Kidney epithelial cell (primary cell): ENCODE results near the gene VWA5A. TPM values are rescaled to one million over a fixed set of nuclear protein-coding genes. Genes with fewer than 3 reads are reported as not detected.
A peak's percentile ranks its signal among the peaks of the same experiment; 100 is the strongest.

ENCODE experiments used
- DNase-seq: peaks from one replicate; pipeline ENCODE4 v3.0.0-alpha.2; 2010; ENCODE audit warnings: low read depth
- H3K27me3 ChIP-seq: 2 replicates; pipeline ENCODE4 v1.6.0; 2011; ENCODE audit warnings: low read length; ENCODE audit not compliant: control insufficient read depth, insufficient read depth
- H3K36me3 ChIP-seq: 2 replicates; pipeline ENCODE4 v1.5.1; 2011; ENCODE audit warnings: low read length; ENCODE audit not compliant: control insufficient read depth, insufficient read depth
- H3K4me3 ChIP-seq: 2 replicates; pipeline ENCODE4 v1.5.1; 2011; ENCODE audit warnings: low read depth, mild to moderate bottlenecking, control low read depth, low read length
- total RNA-seq: library from RNA; depleted of rRNA; stranded (reverse); fragments of >200 nt; gene quantifications from 2 replicates; pipeline ENCODE4 v1.2.3, GENCODE V29; 2015
- TF ChIP-seq, protein P1 (sequence below): IDR thresholded peaks from 2 replicates; pipeline ENCODE4 v1.5.1; 2011; ENCODE audit warnings: mild to moderate bottlenecking, moderate library complexity, low read length, control low read depth, inconsistent platforms; ENCODE audit not compliant: insufficient read depth, poor library complexity, severe bottlenecking

VWA5A gene
- total RNA-seq, 1 donor from 2014 or later: 33.4 TPM

GRCh38 chr11:124072147-124072546, 43.1 kb upstream of the VWA5A start:
- Histone ChIP-seq H3K27me3 (no peaks in the 10 kb centered on the region), H3K4me3 (no peak overlapping the region), H3K36me3 (no peaks in the 10 kb centered on the region)
- TF ChIP-seq, protein P1, sequence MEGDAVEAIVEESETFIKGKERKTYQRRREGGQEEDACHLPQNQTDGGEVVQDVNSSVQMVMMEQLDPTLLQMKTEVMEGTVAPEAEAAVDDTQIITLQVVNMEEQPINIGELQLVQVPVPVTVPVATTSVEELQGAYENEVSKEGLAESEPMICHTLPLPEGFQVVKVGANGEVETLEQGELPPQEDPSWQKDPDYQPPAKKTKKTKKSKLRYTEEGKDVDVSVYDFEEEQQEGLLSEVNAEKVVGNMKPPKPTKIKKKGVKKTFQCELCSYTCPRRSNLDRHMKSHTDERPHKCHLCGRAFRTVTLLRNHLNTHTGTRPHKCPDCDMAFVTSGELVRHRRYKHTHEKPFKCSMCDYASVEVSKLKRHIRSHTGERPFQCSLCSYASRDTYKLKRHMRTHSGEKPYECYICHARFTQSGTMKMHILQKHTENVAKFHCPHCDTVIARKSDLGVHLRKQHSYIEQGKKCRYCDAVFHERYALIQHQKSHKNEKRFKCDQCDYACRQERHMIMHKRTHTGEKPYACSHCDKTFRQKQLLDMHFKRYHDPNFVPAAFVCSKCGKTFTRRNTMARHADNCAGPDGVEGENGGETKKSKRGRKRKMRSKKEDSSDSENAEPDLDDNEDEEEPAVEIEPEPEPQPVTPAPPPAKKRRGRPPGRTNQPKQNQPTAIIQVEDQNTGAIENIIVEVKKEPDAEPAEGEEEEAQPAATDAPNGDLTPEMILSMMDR: no peak
- DNase-seq: no peak

- Histone ChIP-seq H3K27me3 (no peaks in the 10 kb centered on the region), H3K36me3 (no peaks in the 10 kb centered on the region), H3K4me3 (no peak overlapping the region)
- TF ChIP-seq, protein P1: no peak
- DNase-seq: no peak
Measured at GRCh38 chr11:124074554-124074953, 40.7 kb upstream of the VWA5A start.

GRCh38 chr11:124075492-124075840, 39.8 kb upstream of the VWA5A start:
- TF ChIP-seq, protein P1: no peak
- Histone ChIP-seq H3K4me3 (no peak overlapping the region), H3K36me3 (no peaks in the 10 kb centered on the region), H3K27me3 (no peaks in the 10 kb centered on the region)
- DNase-seq: no peak

GRCh38 chr11:124075841-124076651, 39.2 kb upstream of the VWA5A start:
- Histone ChIP-seq H3K36me3 (no peaks in the 10 kb centered on the region), H3K27me3 (no peaks in the 10 kb centered on the region), H3K4me3 (peak overlapping the region; percentile 46)
- TF ChIP-seq, protein P1: no peak
- no peak for DNase-seq

DNA sequence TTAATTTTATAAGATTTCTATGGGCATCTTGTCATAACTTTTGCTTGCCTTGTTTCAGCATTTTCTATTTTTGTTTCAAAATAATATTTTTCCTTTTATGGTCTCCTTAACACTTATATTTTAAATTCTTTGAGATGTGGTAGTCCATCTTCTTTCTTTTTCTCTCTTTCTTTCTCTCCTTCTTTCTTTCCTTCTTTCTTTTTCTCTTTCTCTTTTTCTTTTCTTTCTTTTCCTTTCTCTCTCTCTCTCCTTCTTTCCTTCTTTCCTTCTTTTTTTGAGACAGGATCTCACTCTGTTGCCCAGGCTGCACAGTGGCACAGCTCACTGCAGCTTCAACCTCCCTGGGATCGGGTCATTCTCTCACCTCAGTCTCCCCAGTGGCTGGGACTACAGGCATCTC, 38.0 kb upstream of the VWA5A start:
- TF ChIP-seq, protein P1: no peak
- no peaks in the 10 kb centered on the region for H3K27me3 ChIP-seq
- DNase-seq: no peak
- H3K4me3 ChIP-seq: no peak overlapping the region
- H3K36me3 ChIP-seq: no peaks in the 10 kb centered on the region

GRCh38 chr11:124078591-124078990, 36.7 kb upstream of the VWA5A start:
- DNase-seq: no peak
- TF ChIP-seq, protein P1: no peak

More at GRCh38 chr11:124078591-124078990, 36.7 kb upstream of the VWA5A start:
- Histone ChIP-seq H3K36me3 (no peaks in the 10 kb centered on the region), H3K4me3 (no peak overlapping the region), H3K27me3 (no peaks in the 10 kb centered on the region)
